Ramos (cell line): ENCODE results near the gene NCAM2.

ENCODE experiments used
- in situ Hi-C: fragments of 300-500 bp; cut with MboI; formaldehyde crosslinking; loops from one replicate; pipeline ENCODE4 v1.14.3; 2022; ENCODE audit warnings: low sequenced_read_pairs; ENCODE audit not compliant: unreplicated experiment

NCAM2 gene

DNA sequence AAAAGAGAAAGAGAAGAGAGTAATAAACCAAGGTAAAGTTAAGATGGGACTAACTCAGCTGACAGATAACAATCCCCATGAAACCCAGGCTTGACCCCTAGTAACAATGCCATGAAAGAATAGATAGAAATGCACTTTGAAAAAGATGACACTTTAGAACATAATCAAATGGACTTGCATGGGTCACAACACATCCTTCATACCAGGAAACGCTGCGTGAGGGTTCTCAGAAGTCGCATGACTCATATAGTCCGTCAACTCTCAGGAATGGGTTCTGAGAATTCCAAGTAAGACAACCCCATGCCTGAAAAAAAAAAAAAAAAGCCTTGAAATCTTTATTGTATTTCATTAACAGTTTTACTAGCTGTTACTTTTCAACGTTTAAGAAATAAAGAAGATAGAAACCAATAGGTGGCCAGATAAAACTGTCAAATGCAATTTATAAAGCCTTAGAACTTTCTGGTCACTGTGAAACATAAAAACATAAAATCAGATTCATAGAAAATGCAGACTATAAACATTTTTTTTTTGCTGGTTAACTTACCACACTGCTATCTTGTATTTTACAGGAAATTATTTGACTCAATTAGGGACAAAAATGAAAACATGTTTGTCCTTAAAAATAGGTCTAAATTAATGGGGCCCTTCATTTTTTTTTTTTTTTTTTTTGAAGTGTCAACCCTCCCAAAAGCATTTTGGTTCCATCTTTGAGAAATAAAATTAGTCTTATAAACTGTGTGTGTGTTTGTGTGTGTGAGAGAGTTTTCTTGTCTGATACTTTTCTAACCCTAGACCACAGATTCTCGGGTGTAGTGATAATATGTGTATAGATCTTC, 202.1 kb downstream of the NCAM2 start:
- in situ Hi-C loops, result no loop called here

DNA sequence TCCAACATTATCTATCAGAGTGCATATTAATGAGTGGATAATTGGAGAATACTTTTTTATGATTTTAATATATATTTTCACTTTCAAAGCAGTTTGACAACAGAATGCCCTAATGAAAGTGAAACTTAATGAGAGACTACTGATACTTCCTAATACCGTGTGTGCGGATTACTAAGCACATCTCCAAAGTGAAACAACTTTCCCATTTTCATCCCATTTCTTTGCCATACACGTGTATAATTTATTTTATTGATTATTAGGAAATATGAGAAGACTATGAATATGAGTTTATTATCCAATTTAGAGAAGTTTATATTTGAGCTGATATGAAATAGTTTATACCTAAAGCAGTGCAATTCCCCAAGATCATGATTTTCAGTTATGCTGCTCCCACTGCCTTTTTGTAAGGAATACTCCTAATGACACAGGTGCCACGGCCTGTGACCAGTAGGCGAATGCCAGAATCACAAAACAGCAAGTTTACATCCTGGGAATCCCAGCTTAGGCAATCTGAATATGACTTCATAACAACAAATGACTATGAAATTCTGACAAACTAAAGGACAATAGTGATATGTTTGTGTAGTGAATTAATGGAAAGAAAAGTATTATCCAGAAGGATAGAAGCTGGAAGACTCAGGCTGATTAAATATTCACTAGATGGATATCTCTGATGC, 202.9 kb downstream of the NCAM2 start:
- in situ Hi-C loops, result no loop called here

GRCh38 chr21:21203822-21204339, 205.7 kb downstream of the NCAM2 start:
- in situ Hi-C loops, result no loop called here

DNA sequence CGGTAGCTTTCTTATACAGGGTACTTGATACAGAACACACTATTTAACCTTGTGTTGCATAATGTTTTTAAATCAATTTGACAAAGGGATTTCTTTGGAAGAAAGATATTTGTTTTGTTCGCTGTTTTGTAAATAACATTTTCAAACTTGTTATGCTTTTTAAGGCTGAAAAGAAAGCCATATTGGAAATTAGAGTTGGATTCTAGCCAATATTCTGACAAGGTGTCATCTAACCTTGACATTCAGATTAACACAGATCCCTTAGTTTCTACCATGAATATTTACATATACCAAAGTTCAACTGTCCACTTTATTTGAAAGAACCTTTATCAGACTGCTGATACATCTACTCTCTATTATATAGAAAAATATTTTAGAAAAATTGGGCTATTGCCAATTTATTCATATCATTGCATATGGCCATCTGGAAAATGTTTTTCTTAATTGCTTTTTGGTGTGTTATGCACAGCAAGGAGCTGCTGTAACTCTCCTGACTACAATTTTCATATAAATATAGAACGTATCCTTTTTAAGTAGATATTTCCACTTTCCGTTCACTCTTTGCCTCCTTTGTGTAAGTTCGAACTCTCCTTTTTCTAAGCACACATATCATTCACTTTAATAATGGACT, 206.3 kb downstream of the NCAM2 start:
- in situ Hi-C loops, result no loop called here

- in situ Hi-C loops, result no loop called here
Observed at GRCh38 chr21:21205604-21206003, 207.4 kb downstream of the NCAM2 start.

- in situ Hi-C loops, result no loop called here
Observed at GRCh38 chr21:21210552-21210951, 212.3 kb downstream of the NCAM2 start.

DNA sequence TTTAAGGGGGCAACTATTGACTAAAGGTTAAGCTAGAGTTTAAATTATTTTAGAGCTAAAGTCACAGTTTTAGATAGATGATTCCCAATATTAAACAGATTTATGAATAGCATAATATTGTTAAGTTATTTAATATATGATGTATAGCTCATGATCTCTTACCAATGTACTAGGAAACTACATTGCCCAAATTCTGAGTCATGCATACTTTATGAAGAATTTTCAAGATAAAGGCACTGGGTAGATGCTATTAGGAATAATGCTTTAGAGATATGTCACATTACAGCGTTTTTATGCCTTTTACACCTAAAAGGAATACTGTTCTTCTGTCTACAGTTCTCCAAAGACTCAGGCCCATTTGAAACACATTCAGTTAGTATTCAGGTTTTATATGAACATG, 215.1 kb downstream of the NCAM2 start:
- in situ Hi-C loops, result no loop called here

DNA sequence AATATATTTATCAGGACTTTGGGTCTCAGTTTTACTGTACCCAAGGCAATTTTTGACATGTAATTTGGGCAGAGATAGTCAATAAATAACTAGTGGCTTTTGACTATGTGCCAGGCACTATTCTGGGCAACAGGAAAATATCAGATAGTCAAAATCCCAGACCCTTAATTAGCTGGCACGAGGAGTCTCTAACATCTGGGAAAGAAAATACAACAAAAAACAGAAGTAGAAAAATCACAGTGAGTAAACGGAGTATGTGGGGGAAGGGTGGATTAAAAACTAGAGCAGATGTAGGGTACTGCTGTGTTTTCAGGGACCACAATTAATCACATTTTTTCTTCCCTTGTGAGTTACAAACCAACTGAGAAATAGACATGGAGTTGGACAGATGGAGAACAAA, 217.8 kb downstream of the NCAM2 start:
- in situ Hi-C loops, result no loop called here

DNA sequence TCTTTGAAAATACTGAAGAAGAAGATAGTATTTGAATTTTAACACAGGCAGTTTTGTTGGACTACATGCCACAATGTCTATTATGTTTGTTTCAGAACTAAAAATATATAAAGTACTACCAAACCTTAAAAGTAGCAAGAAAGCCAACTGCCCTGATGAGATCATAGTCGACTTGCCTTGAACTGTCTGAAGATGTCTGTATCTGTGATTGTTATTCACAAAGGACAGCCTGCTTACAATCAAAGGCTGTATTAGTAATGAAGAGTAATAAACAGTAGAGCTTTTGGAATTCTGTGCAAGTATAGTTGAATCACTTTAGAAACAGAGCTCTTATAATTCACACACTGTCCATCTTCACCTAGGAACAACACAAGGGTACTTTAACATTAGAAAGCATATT, 228.3 kb downstream of the NCAM2 start:
- in situ Hi-C loops, result no loop called here

- in situ Hi-C loops, result no loop called here
Observed at GRCh38 chr21:21230672-21231071, 232.5 kb downstream of the NCAM2 start.

DNA sequence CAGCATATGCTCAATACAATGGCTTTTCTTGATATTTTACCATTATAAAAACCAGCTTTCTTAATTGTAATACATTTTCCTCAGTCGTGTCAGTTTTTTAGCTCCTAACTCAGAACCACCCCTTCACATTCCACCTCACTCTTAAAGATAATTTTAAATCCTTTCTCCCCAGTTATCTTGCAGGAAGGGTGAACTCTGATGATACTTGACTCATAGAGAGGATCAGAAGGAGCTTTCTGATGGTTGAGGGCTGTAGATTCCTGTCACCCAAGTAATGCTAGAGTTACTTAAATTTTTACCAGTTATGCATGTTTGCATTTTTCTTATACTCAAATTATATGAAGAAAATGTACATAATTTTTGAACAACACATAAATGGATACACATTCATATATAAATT, 233.7 kb downstream of the NCAM2 start:
- in situ Hi-C loops, result no loop called here

DNA sequence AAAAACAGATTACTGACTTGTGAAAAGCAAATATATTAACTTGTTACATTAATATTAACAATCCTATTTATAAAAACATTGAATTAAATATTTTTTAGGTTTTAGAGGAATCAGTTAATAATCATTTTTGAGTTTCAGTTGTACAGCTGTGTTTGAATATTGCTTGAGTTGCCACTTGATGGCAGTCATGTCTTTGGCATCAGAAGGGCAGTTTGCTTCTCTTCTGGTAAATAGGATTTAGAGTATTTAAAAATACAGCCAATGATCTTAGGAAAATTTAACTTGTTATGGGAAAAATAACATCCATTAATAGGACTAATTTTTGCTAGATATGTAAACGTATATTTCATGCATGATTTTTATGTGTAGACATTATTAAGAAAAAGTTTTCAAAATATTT, 234.1 kb downstream of the NCAM2 start:
- in situ Hi-C loops, result no loop called here

- in situ Hi-C loops, result no loop called here
Observed at GRCh38 chr21:21233051-21233450, 234.8 kb downstream of the NCAM2 start.

DNA sequence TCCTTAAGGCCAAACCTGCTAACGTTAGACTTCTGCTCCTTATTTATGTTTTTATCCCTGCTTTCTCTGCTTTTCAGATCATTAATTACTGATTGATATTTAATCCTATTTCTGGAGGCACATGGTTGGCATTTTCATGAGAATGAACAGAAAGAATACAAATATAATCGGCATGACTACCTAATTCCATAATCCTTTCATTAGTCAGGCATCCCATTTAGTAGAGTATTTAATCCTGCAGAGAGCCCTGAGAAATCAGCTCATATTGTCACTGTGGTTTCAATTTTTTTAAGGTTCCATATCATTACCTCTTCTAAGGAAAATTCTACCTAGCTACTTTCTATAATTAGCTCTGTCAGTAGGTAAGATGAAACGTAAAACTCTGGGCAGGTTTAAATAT, 238.8 kb downstream of the NCAM2 start:
- in situ Hi-C loops, result no loop called here

- in situ Hi-C loops, result no loop called here
Observed at GRCh38 chr21:21238629-21239400, 240.6 kb downstream of the NCAM2 start.

DNA sequence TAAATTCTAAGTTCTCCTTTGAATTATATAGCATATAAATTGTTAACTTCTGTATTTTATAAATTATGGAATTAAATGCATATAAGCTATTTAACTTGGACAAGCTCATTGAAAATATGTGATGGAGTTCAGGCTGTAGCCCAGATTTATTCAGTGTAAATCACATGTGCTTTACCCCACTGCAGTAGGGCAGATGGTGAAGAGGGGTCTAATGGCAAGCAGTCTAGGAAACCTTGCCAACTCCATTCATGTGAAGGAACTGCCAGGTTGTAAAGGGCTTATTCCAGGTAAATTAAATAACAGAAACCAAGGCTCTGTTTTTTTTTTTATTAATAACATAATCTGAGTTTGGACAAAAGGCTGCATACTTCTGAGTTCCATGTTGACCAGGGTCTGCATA, 243.2 kb downstream of the NCAM2 start:
- in situ Hi-C loops, result no loop called here

DNA sequence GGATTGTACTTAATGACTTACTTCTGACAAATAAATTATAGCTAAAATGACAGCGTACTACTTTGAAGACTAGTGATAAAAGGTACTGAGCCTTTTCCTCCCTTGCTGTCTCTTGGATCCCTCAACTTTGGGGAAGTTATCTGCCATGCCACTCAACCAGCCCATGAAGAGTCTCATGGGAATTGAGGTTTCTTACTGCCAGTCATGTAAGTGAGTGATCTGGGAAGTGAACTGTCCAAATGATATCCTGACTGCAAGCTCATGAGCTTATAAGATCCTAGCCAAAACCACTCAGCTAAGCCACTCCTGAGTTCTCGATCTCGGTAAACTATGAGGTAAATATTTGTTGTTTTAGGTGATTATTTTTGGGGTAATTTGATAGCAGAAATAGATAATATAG, 247.8 kb downstream of the NCAM2 start:
- in situ Hi-C loops, result no loop called here

DNA sequence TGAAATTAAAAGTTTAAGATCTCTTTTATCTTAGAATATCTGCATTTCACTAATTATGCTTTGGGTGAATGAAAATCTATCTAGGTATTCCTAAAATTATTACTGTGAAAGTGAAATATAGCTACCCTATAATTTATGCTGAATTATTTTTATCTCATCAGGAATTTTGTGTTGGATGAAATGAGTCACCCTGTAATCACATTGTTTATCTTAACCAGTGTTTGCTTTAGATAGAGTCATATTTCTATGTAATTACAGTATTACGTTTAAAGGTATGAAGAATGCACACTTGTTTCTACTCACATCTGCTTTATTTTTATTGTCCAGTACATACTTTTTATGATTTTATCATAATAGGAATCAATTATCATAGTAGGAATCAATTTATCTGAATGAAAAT, 249.2 kb downstream of the NCAM2 start:
- in situ Hi-C loops, result no loop called here

- in situ Hi-C loops, result no loop called here
Observed at GRCh38 chr21:21262048-21262447, 263.8 kb downstream of the NCAM2 start.

GRCh38 chr21:21268061-21268471, 269.9 kb downstream of the NCAM2 start:
- in situ Hi-C loops, result no loop called here
